NCI-H774 (cell line): ENCODE results near the gene DUSP22.
"Not testable (repeated sequence)": the region's sequence is repeated elsewhere in the genome, so short reads cannot be mapped to it uniquely, and the experiment has no call there.

Experiments
- DNase-seq: peaks from one replicate; lab custom pipeline; 2025; lab: John Stamatoyannopoulos, UW

DUSP22 gene, protein sequence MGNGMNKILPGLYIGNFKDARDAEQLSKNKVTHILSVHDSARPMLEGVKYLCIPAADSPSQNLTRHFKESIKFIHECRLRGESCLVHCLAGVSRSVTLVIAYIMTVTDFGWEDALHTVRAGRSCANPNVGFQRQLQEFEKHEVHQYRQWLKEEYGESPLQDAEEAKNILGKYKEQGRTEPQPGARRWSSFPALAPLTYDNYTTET

GRCh38 chr6:291697-292505, at the start of gene DUSP22:
TSS of gene DUSP22 (plus strand) at chr6:292487. CDS start at chr6:292540, 53 bp downstream.
- no peak for DNase-seq

DNA sequence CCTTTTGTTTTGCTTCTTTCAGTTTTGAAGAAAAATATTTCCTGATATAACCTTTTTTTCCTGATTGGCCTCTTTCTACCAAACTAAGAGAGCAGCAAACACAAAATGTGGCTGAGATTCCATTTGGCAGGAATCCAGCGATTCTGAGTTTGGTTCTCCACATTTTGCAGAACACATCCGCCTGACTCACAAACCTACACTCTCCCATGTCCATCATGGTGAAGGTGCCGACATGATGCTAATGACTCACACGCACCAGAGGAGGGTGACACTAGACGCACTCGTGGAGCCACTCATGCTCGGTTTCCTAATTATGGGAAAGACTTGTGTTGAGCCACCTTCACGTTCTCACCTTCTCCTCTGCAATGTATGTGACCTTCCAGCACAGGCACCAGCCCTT, 45.9 kb upstream of the DUSP22 start:
- DNase-seq = no peak

DNA sequence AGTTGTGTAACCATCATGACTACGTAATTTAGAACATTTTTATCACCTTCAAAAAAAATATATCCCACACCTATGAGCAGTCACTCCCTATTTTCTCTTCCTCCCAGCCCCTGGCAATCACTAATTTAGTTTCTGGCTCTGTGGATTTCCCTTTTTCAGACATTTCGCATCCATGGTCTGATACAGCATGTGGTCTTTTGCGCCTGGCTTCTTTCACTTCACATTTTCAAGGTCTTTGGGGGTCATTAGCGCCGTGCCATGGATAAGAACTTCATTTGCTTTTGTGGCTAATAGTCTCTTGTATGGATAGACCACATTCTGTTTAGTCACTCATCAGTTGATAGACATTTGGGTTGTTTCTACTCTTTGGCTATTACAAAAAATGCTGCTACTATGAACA, 44.9 kb upstream of the DUSP22 start:
- no peak for DNase-seq

DNA sequence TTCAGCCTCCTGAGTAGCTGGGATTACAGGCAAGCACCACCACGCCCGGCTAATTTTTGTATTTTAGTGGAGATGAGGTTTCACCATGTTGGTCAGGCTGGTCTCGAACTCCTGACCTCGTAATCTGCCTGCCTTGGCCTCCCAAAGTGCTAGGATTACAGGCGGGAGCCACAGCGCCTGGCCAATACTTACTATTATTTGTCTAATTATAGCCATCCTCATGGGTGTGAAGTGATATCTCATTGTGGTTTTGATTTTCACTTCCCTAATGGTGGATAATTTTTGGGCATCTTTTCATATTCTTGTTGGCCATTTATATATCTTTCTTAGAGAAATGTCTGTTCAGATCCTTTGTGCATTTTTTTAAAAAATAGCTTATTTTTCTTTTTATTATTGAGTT, 44.2 kb upstream of the DUSP22 start:
- DNase-seq = not testable (repeated sequence)

DNA sequence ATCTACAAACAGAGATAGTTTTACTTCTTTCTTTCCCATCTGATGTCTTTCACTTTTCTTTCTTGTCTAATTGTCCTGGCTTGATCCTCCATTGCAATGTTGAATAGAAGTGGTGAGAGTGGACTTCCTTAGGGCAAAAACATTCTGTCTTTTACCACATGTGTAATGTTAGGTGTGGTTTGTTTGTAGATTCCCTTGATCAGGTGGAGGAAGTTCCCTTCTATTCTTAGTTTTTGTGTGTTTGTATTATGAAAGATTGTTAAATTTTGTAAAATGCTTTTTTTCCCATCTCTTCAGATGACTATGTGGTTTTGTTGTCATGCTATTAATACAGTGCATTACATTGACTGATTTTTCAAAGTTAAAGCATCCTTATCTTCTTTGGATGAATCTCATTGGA, 41.6 kb upstream of the DUSP22 start:
- no peak for DNase-seq

DNA sequence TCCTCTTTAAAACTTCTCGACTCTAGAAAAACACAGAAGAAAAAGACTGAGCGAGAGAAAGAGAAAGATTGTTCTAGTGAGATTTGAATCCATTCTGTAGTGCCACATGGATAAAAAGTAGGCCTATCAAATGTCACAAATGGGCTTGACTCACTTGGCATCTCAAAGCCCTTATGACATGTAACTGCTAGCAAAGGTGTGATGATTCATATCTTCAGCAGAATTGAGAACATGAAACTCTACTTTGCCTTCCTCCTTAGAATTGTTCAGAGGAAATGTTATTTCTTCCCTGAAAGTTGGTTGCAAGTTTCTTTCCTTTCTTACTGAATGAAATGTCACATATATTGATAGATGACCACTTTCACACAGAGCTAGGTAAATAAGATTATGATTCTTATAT, 40.4 kb upstream of the DUSP22 start:
- no peak for DNase-seq

DNA sequence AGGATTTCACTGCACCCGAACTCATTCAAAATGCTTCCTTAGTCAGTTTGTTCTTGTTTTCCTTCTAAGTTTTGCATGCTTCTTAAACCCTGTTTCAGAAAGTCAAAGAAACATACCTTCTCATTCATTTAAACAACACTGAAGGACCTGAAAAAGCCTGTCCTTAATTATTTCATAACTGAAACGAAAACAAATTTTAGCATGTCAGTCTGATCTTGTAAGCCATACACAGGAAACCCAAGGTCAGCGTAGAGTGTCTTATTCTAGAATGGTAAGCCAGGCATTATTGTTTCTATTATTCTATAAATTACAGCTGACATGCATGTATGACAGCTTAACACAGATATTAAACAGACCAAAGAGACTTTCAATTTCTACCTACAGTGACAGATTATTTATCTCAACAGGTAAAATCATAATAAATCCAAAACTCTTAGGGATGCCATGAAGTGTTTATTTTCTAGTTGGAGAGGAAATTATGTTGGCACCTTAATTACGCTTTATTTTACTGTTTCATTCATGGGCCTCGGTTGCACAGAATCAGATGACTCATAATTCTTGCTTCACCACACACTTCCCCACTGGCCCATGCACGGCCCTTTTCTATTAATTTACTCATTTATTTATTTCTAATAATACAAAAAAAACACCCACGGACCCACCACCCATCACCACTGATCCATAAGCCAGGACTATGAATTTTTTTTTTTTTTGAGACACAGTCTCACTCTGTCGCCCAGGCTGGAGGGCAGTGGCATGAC, 39.3 kb upstream of the DUSP22 start:
- no peak for DNase-seq

GRCh38 chr6:254016-254415, 38.3 kb upstream of the DUSP22 start:
- no peak for DNase-seq

DNA sequence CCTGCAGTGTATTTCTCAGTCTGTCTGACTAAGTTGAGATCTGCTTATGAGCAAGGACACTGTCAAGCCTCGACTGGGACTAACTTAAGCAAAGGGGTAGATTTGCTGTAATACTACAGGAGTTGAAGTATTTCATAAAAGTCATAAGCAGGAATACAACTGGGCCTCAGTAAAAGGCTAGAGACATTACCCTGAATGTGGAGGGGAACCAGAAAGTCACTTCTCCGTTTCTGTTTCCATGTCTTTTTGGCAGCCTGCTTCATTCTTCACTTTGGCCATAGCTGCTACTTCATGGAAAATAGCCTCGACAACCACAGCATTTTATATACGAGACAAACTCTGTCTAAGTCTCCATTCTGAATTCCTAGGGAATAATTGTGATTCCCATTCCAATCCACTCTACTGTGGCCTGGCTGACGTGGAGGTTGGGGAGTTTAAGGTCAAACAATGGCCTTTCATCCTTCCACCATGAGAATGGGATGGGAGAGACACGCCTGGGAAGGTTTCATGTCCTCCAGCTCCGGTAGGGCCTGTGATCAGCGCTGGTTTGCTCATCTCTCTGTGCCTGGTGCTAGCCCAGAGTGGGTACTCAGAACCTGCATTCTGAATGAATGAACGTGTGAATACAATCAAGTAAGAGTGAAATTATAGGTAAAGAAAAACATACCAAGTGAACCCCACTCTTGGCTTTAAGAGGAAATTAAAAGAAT, 37.1 kb upstream of the DUSP22 start:
- DNase-seq = no peak

- no peak for DNase-seq
Measured at GRCh38 chr6:255751-256083, 36.6 kb upstream of the DUSP22 start.

DNA sequence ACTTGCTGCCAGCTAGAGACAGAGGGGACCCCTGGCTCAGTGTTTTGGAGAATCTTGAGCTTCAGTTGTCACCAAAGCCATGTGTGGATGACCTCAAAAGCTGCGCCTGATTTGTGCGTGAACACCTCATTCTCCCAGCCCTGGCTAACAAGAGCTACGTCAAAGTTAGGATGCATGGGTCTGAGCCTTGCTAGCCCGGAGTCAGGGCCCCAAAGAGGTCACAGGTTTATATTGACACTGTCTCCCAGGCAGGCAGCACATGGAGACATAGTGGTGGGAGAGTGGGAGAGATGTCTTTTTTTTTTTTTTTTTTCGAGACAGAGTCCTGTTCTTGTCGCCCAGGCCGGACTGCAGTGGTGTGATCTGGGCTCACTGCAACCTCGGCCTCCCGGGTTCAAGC, 36.1 kb upstream of the DUSP22 start:
- no peak for DNase-seq

DNA sequence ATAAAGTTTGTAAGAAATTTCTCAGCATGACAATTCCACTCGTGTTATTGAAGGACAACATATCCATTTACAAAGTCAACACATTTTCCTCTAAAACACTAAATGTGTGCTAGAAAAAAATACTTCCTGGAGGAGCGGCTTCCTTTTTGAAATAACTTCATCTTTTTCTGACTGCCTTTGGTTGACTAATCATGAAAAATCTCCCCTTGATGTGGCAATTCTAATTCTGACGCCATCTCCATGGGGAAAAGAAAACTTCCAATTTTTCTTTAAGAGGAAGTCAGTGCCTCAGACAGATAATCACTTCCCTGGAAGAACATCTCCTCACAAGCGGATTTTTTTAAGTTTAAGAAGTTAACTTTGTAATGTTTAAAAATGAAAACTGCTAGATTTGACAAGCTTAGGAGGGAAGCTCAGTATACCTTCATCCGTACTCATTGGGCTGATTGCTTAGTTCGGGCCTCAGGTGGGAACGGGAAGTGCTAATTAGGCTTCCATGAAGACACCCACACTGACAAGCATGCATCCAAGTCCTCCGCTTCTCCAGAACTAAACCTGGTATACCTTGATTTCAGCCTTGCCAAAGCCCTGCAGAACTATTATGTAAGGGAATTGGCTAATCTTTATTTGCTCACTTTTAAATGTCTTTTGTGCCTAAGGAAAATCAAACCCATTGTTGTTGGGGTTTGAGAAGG, 35.1 kb upstream of the DUSP22 start:
- DNase-seq = no peak

GRCh38 chr6:257774-258173, 34.5 kb upstream of the DUSP22 start:
- no peak for DNase-seq

- DNase-seq = no peak
Measured at GRCh38 chr6:259316-259715, 33.0 kb upstream of the DUSP22 start.

GRCh38 chr6:259901-260508, 32.3 kb upstream of the DUSP22 start:
- no peak for DNase-seq

- DNase-seq = no peak
Measured at GRCh38 chr6:264626-265025, 27.7 kb upstream of the DUSP22 start.

DNA sequence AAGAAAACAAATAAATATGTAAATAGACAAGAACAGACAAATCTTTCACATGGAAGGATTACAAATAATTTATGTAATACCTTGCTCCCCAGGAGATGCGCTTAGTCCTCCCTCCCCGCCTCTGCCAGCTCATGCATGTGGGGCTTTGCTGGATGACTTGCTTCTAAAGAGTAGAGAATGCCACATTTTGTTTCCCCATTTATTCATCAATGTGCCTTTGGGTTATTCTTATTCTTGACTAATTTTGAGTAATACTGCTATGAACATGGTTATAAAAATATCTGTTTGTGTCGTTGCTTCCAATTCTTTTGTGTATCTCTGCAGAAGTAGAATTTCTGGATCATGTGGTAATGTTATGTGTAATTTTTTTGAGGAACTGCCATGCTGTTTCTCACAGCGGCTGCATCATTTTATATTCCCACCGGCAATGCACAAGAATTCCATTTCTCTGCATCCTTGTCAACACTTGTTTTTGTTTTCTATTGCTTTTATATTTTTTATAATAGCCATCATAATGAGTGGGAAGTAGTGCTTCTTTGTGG, 23.8 kb upstream of the DUSP22 start:
- no peak for DNase-seq

DNA sequence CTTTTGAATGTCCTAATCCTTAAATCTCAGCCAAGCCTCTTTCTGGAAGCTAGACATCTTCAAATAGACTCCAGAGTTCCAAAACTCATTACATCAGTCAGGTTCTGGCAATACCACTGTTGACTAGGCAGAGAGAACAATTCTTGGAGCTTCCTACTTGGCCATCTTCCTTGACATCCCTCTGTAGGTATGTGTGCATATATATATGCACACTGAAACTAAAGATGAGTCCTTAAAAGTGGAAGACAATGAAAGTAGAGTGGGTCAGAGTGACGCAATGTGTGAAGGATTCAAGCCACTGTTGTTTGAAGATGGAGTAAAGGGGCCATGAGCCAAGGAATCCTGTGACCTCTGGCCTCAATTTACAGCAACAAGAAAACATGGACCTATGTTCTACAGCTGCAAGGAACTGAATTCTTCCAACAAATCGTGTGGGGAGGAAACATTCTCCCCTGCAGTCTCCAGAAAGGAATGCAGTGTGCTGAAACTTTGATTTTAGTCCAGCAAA, 18.7 kb upstream of the DUSP22 start:
- DNase-seq = no peak

DNA sequence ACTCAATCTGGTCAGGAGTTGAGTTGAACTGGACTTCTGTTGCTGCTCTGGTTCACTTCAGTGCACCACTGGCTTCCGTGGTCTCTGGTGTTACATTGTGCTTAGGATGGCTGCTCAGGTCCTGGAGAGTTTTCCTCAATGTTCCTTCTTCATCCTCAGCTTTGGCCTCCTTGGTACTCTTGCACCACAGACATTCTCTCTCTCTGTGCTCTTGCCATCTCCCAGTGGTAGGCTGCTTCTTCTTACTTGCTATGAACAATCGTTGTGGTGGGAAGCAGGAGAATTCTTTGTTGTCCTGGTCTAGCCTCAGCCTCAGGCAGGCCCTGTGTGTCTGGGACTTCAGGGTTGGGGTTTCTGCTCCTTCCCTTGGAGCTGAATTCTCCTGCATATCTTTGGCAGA, 14.5 kb upstream of the DUSP22 start:
- no peak for DNase-seq

DNA sequence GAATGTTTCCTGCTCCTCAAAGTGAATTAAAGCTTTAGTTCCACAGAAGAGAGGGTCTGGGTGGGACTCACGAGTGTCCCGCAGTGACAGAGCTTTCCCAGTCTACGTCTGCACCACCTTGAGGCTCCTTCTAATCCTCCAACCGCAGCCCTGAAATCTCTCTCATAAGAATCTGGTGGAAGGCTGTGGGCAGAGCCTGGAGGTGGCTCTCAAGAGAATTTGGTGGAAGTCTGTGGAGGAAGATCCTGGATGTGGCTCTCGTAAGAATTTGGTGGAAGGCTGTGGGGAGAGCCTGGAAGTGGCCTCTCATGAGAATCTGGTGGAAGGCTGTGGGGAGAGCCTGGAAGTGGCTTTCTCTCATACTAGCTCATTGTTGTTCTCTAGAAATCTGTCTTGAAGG, 13.8 kb upstream of the DUSP22 start:
- no peak for DNase-seq
